Measurements from ENCODE around the gene CDK17. TPM values are rescaled to one million over a fixed set of nuclear protein-coding genes. Genes with fewer than 3 reads are reported as not detected.
"Not testable (repeated sequence)": the region's sequence is repeated elsewhere in the genome, so short reads cannot be mapped to it uniquely, and the experiment has no call there.

Gene CDK17
- total RNA-seq, 1 donor from 2014 or later, result 112 TPM

DNA sequence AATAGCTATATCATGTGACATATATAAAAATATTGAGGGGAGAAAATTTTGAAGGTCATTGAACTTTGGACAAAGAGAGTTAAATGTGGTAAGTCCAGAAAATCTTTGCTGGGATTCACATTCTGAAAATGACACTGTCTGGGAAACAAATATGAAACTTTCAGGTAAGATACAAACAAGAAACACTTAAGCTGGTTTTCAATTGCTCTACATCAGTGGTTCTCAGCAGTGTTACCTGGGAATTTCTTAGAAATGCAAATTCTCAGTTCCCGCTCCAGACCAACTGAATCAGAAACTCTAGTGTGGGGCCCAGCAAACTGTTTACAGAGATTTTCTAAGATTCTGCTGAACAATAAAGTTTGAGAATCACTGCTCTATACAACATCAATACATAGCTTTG, 3.6 kb upstream of the CDK17 start:
- TF ChIP-seq, protein P1, sequence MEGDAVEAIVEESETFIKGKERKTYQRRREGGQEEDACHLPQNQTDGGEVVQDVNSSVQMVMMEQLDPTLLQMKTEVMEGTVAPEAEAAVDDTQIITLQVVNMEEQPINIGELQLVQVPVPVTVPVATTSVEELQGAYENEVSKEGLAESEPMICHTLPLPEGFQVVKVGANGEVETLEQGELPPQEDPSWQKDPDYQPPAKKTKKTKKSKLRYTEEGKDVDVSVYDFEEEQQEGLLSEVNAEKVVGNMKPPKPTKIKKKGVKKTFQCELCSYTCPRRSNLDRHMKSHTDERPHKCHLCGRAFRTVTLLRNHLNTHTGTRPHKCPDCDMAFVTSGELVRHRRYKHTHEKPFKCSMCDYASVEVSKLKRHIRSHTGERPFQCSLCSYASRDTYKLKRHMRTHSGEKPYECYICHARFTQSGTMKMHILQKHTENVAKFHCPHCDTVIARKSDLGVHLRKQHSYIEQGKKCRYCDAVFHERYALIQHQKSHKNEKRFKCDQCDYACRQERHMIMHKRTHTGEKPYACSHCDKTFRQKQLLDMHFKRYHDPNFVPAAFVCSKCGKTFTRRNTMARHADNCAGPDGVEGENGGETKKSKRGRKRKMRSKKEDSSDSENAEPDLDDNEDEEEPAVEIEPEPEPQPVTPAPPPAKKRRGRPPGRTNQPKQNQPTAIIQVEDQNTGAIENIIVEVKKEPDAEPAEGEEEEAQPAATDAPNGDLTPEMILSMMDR (IDR thresholded peaks at IDR 0.05; ENCODE audit: unreplicated experiment), result no peak
- H3K4me3 Mint-ChIP-seq (ENCODE audit: unreplicated experiment), result no peak overlapping the region
- no peaks in the 10 kb centered on the region for H3K9me3 Mint-ChIP-seq (ENCODE audit: unreplicated experiment)
- no peak overlapping the region for H3K27ac Mint-ChIP-seq (ENCODE audit: unreplicated experiment)
- H3K36me3 Mint-ChIP-seq (ENCODE audit: low read depth, unreplicated experiment), result peaks cover 7% of the 10 kb centered on the region
- DNase-seq (ENCODE audit: low spot score), result no peak
- peaks cover 14% of the 10 kb centered on the region for H3K27me3 Mint-ChIP-seq (ENCODE audit: unreplicated experiment)
- H3K4me1 Mint-ChIP-seq (ENCODE audit: unreplicated experiment), result peaks cover 20% of the 10 kb centered on the region

DNA sequence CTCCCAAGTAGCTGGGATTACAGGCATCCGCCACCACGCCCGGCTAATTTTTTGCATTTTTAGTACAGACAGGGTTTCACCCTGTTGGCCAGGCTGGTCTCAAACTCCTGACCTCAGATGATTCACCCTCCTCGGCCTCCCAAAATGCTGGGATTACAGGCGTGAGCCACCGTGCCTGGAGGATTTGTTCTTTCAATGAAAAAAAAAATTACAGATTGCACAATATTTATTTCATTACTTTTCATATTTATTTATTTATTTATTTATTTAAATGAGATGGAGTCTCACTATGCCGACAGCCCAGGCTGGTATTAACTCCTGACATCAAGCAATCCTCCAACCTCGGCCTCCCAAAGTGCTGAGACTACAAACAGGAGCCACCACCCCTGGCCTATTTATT, 2.3 kb upstream of the CDK17 start:
- not testable (repeated sequence) for DNase-seq (ENCODE audit: low spot score); H3K27ac Mint-ChIP-seq (ENCODE audit: unreplicated experiment); H3K4me3 Mint-ChIP-seq (ENCODE audit: unreplicated experiment); H3K9me3 Mint-ChIP-seq (ENCODE audit: unreplicated experiment)
- Mint-ChIP-seq H3K36me3 (ENCODE audit: low read depth, unreplicated experiment) (peaks cover 11% of the 10 kb centered on the region), H3K27me3 (ENCODE audit: unreplicated experiment) (peaks cover 18% of the 10 kb centered on the region), H3K4me1 (ENCODE audit: unreplicated experiment) (peaks cover 29% of the 10 kb centered on the region)

DNA sequence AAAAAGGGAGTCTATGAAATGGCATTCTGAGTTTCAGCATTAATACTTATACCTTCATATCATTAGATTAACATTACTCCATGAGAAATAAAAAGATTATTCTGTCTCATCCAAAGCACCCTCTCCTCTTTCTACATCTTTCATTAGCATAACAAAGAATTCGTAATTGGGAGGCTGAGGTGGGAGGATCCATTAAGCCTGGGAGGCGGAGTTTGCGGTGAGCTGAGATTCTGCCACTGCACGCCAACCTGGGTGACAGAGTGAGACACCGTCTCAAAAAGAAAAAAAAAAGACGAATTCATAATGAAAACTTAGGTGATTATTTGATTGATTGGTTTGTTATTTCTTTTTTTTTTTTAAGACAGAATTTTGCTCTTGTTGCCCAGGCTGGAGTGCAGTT, 1.8 kb upstream of the CDK17 start:
- Mint-ChIP-seq H3K4me3 (ENCODE audit: unreplicated experiment) (no peak overlapping the region), H3K9me3 (ENCODE audit: unreplicated experiment) (no peaks in the 10 kb centered on the region), H3K27me3 (ENCODE audit: unreplicated experiment) (peaks cover 18% of the 10 kb centered on the region), H3K4me1 (ENCODE audit: unreplicated experiment) (peaks cover 29% of the 10 kb centered on the region), H3K36me3 (ENCODE audit: low read depth, unreplicated experiment) (peaks cover 11% of the 10 kb centered on the region), H3K27ac (ENCODE audit: unreplicated experiment) (no peak overlapping the region)
- TF ChIP-seq, protein P1 (IDR thresholded peaks at IDR 0.05; ENCODE audit: unreplicated experiment), result no peak
- DNase-seq (ENCODE audit: low spot score), result no peak

DNA sequence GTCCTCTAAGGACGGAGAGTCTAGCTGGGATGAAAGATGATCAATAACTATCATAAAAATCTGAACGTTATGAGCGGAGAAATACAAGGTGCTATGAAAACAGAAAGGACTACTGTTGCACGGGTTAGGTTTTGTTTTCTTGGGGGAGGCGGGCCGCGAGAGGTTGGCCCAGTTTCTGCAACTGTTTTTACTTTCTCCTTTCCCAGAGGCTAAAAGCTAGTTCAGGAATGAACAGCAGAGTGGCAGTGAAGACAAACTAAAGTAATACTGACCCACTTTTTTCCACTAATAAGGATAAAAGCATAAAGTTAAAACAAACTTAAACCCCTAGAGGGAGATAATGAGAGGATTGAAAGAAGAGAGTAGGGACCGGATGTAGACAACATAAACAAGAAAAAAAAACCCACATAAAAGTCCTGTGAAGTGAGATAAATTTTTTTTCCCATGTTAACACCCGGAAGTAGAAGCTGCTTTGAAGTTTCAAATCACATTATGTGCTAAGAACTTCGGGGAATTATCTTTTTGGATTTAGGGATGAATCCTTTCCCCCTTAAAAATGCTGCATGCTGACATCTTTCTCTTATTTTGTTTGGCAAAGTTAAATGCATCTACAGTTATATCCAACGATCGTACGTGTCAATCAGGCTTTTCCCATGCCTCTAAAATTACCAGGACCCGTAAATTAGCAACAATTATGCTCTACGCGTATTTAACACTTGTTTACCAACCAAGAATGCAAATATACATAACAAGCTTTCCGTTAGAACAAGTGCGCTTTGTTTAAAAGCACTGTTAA, 1.0 kb upstream of the CDK17 start:
- H3K4me3 Mint-ChIP-seq (ENCODE audit: unreplicated experiment), result peak overlapping the region; percentile 95
- TF ChIP-seq, protein P1 (IDR thresholded peaks at IDR 0.05; ENCODE audit: unreplicated experiment), result no peak
- peaks cover 36% of the 10 kb centered on the region for H3K4me1 Mint-ChIP-seq (ENCODE audit: unreplicated experiment)
- H3K27me3 Mint-ChIP-seq (ENCODE audit: unreplicated experiment), result peaks cover 16% of the 10 kb centered on the region
- H3K27ac Mint-ChIP-seq (ENCODE audit: unreplicated experiment), result peak overlapping the region; percentile 98
- peak; percentile 8 for DNase-seq (ENCODE audit: low spot score)
- peaks cover 11% of the 10 kb centered on the region for H3K36me3 Mint-ChIP-seq (ENCODE audit: low read depth, unreplicated experiment)
- no peaks in the 10 kb centered on the region for H3K9me3 Mint-ChIP-seq (ENCODE audit: unreplicated experiment)

DNA sequence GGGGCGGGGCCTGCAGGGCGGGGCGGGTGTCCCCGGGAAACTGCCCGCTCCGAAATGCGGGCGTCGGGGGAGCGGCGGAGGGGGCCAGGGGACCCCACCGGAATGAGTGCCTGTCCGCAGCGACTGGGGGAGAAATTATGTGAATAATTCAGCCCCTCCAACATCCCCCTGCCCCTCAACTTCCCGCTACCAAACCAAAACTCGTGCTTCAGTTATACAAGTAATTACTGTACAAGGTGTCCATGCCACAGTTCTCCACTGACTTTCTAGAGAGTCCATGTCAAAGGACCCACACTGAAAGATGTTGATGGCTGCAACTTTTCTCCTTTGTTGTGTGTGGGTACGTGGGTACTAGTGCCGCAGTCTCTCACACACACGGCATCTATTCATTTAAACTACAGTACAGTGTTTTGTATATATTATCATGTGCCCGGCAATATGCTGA, 414 bp upstream of the CDK17 start:
- H3K4me3 Mint-ChIP-seq (ENCODE audit: unreplicated experiment), result peak overlapping the region; percentile 95
- H3K27me3 Mint-ChIP-seq (ENCODE audit: unreplicated experiment), result peaks cover 16% of the 10 kb centered on the region
- no peak for DNase-seq (ENCODE audit: low spot score)
- H3K4me1 Mint-ChIP-seq (ENCODE audit: unreplicated experiment), result peaks cover 42% of the 10 kb centered on the region
- no peaks in the 10 kb centered on the region for H3K9me3 Mint-ChIP-seq (ENCODE audit: unreplicated experiment)
- peaks cover 11% of the 10 kb centered on the region for H3K36me3 Mint-ChIP-seq (ENCODE audit: low read depth, unreplicated experiment)
- H3K27ac Mint-ChIP-seq (ENCODE audit: unreplicated experiment), result peak overlapping the region; percentile 98
- TF ChIP-seq, protein P1 (IDR thresholded peaks at IDR 0.05; ENCODE audit: unreplicated experiment), result no peak
